Stimulated activated CD4-positive, alpha-beta T cell treated with anti-CD3 and anti-CD28 coated beads, Interleukin-4, amount 100 ng/mL, for 1 hour (primary cell): ENCODE measurements around the gene PLEKHA5.
"Not testable (repeated sequence)": the region's sequence is repeated elsewhere in the genome, so short reads cannot be mapped to it uniquely, and the experiment has no call there.

Experiments used
- DNase-seq: peaks from one replicate; pipeline ENCODE4 v3.0.0-alpha.2; 2020

Gene PLEKHA5

DNA sequence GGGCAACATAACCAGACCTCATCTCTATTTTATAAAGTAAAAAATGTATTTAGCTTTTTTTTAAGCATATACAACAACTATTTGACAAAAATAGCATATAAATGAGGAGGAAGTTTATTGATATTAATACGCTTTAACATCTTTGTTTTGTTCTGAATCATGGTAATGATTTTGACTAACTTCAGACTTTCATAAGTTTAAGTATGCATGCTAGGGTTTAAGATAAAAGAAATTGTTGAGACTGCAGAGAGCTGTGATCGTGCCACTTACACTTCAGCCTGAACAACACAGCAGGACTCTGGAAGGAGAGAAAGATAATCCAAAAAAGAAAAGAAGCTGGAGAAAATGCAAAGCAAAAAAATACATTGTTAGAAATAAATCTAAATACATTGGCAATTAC, 221.8 kb downstream of the PLEKHA5 start:
- no peak for DNase-seq

DNA sequence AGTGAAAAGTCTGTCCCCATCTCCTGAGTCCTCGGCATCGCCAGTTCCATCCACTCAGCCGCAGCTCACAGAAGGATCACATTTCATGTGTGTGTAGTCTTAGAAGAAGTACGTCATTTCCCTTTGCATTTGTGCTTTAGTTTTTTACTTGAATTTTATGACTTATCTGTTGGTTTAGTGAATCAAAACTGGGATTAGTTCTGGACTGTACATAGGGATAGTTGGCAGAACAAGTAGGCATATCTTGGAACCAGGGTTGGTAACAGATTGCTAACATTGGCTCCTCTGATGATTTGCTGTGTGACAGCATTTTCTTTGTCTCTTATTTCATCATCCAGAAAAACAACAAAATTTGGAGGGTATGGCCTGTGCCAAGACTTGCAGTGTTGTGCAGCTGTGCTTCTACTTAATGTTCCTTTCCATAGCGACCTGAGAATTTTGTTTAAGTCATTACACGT, 240.2 kb downstream of the PLEKHA5 start:
- no peak for DNase-seq

DNA sequence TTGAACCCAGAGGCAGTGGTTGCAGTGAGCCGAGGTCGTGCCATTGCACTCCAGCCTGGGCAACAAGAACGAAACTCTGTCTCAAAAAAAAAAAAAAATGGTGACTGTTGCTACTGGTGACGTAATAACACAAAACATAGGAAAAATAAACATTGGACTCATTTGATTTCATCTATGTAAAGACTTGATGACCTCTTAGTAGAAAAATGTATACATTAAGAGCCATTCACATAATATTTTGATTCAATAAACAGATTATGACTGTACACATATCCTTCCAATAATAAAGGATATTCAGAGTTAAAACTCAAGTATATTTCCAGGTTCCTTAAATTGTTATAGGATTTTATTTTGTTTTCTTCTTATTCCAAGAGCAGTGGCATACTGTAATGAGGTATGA, 244.1 kb downstream of the PLEKHA5 start:
- no peak for DNase-seq

DNA sequence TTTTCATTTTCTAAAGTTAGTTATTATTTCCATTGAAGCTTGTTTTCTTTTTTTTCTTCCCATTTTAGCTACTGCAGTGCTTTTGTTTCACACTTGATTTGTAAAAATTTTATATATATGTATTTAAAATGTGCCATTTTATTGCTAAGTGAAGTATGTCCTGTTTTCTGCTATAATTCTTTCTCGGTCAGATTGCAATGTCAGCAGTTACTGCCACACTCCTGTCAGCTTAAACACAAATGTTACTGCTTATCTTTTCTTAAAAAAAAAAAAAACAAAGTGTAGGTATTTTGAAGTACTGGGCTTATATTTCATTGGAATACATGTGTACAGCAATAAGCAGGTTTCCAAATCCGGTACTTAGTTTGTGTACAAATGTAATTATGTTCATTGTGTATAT, 246.4 kb downstream of the PLEKHA5 start:
- DNase-seq: no peak

DNA sequence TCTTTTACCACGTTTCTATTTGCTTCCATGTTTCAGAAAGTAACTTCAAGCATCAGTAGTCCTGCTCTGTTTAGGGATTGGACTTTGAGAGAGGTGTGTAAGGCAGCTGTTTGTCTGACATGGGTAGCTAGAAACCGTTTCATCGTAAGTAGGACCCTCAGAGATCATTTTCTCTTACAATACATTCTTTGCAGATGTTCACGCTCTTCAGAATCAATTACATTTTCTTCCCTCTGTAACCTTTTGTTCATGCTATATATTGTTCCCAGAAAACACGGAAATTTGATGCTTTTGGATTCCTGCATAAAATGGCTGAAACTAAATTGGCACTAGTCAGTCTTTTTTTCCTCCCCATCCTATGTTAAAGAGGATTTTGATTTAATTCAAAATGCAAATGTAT, 247.2 kb downstream of the PLEKHA5 start:
- no peak for DNase-seq

DNA sequence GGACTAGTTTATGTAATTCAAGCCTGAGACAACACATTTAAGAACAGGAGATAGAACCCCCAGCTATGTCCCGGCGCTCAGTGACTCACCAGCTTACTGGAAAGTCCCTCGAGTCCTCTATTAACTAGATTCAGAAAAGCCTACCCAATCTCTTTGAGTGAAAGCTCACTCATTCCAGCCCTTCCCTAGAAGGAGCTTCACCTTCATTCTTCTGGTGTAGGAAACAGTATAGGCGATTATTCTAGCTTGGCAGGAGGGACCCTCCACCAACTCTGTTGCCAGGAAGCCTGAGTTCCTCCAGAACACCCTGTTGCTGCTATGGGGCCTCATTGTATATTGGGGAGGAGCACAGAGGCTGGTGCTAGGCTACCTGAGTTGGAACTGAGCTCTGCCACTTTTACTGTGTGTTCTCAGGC, 252.6 kb downstream of the PLEKHA5 start:
- peak; percentile 55 for DNase-seq

DNA sequence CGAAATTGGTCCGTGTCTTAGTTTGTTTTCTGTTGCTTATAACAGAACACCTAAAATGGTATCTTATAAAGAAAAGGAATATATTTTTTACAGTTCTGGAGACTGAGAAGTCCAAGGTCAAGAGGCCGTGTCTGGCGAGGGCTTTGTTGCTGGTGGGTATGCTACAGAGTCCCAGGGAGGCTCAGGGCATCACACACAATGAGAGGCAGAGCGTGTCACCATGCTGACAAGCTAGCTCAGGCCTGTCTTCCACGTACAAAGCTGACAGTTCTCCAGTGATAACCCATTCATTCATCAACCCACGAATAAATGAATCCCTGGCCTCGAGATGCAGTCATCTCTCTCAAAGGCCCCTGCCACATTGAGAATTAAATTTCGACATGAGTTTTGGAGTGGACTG, 253.0 kb downstream of the PLEKHA5 start:
- no peak for DNase-seq

DNA sequence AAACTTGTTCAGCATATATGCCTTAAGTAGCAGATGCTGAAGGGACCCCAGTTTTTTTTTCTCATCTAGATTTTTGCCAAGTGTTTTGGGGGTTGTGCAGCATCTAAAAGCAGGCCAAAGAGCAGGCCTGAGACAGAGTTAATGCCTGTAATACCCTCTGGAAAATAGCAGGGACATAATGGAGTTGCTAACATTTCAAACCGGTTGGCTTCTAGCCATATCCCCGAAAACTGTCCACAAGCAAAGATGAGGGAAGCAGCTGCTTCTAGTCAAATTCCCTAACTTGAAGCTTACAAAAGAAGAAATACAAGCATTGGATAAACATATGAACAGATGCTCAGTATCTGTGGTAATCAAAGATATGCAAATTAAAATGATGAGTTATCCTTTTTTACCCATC, 257.6 kb downstream of the PLEKHA5 start:
- no peak for DNase-seq

DNA sequence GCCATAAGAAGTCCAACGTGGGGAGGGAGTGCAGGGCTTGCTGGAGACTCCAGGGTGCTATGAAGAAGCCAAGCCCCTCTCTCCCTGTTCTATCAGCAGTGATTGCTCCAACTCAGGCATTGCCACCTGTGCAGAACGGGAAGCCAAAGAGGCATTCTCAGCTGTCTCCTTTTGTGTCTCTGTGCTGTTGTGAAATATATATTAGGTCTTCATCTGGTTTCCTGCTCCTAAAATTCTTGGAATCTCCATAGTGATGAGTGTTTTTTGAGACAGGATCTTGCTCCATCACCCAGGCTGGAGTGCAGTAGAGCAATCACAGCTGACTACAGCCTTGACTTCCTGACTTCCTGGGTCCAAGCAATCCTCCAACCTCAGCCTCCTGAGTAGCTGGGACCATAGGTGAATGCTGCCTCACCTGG, 258.6 kb downstream of the PLEKHA5 start:
- DNase-seq: no peak

DNA sequence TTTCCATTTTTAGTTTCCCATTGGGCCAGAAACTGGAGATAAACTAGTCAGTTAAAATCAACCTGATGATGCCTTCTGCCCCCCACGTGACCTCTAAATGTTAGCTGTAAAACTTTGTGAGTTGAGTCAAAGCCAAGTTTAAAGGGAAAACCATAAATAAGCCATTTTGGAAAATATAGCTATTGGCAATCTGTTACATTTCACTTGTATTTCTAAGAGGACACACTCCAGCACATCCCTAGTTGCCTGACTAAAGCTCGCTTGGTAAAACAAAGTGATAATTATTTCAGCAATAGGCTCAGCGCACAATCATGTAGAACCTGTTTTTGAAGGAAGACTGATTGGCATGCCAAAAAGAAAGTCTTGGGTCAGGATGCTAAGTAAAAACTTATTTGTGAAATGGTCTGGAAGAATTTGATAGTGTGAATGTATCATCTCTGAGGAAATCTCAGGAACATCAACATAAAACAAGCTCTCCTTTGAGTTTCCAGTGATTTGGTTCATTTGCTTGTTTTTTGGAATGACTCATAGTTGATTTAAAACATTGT, 260.6 kb downstream of the PLEKHA5 start:
- no peak for DNase-seq

DNA sequence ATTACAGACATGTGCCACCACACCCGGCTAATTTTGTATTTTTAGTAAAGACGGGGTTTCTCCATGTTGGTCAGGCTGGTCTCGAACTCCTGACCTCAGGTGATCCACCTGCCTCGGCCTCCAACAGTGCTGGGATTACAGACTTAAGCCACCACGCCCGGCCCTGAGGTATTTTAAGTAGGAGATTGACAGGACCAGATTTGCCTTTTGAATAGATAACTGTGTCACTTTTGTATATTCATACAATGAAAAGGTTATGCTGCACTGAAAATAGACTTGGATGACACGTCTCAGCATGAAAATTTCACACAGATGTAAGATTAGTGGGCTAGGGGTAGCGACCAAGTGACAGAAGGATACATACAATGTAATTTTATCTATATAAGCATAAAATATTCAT, 263.1 kb downstream of the PLEKHA5 start:
- DNase-seq: not testable (repeated sequence)

DNA sequence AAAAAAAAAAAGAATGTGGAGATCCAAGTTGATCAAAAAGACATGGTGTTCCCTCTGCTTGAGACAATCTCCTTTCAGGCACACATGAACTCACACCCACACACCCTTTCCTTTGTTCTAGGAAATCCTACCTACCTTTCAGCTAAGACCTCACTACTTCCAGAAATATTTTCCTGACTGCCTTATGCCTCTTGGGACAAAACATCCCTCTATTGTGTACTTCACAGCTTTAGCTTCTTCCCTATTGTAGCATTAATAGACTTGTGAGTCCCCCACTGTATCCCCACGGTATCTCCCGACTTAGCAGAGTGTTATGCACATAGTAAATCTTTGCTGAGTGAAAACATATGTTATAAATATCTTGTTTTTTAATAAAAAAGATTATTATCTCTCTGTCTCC, 264.9 kb downstream of the PLEKHA5 start:
- no peak for DNase-seq

DNA sequence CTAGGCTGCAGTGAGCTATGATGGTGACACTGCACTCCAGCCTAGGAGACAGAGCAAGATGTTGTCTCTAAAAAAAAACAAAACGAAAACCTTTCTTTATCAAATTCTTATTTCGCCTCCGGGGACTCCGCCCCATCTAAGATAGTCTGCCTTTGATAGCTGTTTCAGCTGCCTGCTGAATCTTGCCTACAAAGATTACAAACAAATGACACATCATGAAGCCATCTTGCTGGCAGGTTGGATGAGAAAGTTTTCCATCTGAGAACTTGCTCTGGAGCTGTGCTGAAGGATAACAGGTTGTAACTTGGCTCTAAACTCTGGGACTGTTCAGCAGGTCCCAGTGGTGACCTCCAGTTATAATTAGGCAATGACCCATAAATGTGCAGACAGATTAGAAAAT, 268.0 kb downstream of the PLEKHA5 start:
- no peak for DNase-seq

DNA sequence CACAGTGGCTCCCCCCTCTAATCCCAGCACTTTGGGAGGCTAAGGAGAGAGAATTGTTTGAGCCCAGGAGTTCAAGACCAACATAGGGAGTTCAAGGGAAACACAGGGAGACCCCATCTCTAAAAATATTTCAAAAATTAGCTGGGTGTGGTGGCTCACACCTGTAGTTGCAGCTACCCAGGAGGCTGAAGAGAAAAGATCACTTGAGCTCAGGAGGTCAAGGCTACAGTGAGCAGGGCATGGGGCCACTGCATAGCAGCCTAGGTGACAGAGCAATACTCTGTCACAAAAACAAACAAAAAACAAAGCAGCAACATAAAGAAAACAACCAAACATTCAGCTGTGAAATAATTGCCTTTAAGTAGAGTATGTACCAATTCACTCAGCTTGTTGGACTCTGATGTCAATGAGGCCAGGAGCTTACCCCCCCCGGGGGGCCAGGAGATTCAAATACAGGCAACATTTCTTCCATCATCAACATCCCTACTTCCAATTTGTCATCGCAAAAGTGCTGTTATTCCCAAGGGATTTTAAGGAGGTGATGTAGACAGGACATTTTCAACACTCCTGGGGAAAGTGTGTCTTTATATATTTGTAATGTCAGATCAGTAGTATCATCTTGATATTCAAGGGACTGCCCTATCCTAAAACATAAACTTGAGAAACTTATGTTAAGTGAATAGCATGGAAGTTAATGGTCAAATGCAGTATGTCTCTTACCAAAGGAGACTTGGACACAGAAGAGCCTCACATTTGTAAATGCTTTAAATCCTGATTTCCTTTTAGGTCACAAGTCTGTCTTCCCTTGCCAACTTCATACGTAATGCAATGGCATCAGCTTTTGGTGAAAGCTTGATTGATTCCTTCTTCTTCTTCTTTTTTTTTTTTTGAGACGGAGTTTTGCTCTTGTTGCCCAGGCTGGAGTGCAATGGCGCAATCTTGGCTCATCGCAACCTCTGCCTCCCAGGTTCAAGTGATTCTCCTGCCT, 269.1 kb downstream of the PLEKHA5 start:
- no peak for DNase-seq

DNA sequence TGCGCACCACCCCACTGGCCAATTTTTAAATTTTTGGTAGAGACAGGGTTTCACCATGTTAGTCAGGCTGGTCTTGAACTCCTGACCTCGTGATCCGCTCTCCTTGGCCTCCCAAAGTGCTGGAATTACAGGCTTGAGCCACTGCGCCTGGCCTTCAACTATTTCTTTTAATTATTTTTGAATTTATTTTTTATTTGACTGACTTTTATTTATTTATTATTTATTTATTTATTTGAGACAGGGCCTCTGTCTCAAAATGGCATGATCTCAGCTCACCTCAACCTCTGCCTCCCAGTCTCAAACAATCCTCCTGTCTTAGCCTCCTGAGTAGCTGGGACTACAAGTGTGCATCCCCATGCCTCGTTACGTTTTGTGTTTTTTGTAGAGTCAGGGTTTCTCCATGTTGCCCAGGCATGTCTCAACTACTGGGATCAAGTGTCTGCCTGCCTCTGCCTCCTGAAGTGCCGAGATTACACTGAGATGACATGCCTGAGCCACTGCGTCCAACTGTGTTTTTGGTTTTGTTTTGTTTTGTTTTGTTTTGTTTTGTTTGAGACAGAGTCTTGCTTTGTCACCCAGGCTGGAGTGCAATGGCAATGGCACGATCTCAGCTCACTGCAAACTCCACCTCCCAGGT, 271.2 kb downstream of the PLEKHA5 start:
- DNase-seq: not testable (repeated sequence)

DNA sequence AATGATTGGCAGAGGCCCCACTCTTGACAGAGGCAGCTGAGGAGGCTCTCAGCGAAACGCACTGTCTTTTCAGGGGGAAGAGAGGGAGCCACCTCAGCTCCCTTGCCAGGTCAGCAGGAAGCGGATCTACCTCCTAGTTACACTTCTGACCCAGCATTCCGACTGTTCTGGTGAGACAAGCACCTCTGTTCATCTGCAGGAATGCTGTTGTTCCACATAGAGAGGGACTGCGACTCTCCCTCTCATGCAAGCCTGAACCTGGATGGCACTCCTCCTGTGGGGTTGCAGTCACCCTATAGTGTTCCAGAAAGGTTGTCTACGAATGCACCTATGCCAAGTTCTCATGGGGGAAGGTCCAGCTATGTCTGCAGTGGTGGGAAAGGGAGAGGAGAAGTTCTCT, 272.7 kb downstream of the PLEKHA5 start:
- no peak for DNase-seq

DNA sequence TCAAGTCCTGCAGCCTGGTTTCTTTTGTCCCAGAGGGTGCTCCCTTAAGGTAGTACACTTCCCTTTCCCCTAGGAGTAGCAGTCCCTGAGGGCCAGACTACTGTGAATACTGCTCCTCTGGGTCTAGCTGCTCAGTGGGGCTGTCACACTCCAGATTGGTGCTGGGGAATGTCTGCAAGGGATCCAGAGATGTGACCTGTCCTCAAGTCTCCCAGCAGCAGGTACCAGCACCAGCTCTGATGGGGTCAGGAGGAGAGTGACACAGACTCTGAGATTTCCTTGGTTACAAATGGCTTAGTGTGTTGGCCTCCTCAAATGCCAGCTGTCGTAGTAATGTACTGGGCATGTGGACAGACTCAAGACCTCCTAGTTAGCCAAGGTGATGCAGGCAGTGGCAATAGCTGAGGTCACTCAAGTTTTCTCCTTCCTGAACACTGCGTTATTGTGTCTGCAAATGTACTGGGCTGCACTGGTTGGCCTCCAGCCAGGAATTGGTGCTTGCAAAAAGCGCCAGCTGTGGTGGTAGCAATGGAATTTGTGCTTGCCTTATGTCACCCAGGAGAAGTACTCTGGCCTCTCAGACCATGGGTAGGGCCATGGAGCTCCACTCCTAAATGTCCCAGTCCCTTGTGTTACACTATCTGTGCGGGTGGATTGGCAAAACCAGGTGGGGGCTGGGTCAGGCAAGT, 273.4 kb downstream of the PLEKHA5 start:
- DNase-seq: no peak

DNA sequence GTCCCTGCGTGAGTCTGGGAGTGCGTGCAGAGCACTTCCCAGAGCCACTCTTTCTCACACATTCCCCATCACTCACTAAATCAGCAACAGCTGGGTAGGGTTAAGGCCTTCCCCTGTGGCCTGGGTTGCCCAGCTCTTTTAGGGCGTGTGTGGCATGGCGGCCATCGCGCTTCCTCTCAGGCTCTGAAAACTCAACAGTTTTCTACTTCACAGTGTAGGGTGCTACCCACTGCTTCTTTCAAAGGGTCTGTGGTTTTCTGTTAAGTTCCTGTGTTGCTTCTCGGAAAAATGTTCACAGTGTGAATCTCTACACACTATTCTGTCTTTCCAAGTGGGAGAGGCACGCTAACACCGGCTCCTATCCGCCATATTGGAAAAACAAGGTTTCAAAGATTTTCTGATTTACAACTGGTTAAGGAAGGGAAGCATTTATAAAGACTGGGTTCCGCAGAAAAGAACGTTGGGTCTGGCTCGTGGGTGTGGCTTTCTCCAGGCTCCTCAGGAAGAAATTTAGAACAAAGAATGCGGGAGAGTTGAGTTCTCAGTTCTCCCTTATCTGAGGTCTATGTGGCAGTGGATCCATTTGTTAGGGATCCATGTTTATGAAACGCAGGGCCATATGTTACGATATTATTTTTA, 274.8 kb downstream of the PLEKHA5 start:
- no peak for DNase-seq

DNA sequence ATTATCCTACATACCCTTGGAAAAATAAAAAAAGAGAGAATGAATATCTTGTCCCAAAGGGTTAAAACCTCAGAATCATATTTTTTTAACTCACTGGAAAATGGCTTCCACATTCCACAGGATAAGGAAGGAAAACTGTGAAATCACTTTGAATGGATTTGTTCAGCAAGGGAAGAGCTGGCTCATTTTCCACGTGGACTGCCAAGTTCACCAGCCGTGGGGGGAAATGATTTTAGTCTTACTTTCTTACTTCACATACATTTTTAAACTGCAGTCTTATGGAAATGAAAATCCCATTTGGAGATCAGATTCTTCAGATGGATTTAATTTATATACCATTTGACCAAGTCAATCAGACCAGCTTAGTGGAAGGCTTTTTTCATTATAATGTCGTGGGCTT, 279.8 kb downstream of the PLEKHA5 start:
- no peak for DNase-seq

DNA sequence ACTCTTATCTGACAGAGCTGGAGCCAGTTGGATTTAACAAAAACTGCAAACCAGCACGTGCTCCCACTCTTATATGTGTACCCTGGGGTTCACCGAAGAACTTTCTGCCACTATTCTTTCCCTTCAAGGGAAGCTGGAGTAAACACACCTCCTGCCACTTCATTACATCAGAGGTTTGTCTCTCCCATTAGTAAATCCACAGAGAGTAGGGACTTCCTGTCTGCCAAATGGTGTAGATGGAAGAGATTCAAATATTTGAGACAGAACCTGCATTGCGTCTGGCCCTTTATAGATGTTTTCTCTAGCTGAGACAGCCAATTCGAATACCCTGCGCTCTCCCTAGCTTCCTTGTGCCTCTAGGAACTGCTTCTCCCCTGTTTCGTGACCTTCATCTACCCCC, 280.7 kb downstream of the PLEKHA5 start:
- no peak for DNase-seq

DNA sequence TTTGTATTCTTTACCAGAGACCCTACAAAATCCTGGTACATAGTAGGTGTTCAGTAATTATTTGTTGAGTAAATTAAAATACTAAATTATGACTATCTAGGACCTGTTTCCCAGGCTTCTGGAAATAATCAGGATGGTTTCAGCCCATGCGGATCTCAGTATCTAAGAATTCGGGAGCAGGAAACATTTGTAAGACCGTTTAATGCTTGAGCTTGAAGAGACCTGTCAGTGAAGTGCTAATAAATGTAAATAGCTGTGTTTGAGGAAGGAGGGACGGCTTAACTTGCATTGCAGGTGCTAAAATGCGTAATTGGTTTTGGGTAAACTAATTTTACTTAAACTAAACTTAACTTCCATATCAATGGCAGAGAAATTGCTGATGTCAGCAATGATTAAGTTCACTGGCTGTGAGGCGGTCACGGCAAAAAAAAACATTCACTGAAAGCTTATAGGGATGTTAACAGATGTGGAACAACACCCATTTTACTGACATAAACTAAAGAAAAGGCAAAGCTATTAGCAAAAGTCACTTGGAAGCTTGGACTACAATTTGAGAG, 281.2 kb downstream of the PLEKHA5 start:
- no peak for DNase-seq
